ENCODE measurements around the gene FAM240B. TPM values are rescaled to one million over a fixed set of nuclear protein-coding genes. Genes with fewer than 3 reads are reported as not detected.

FAM240B gene
- total and polyA plus RNA-seq, 9 donors: 0.11 TPM; not detected in 8

DNA sequence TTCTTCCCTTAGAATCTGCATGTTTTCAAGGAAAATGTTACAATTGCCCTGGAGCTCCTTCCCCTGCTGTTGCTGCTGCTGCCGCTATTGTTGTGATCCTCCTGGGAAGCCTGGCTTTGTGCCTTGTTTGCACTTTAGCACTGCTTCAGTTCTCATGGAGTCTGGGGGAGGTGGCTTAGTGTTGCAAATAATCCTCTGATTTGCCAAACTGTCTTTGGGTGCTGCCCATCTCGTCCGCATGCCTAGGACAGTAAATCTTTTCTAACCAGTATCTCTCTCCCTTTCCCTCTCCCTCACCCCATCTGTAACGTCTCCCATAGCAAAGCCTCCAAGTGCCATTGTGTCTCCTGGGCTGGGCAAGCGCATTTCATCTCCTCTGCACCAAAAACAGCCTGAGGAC, 30.3 kb downstream of the FAM240B start:
- no peaks in the 10 kb centered on the region for H3K9me3 ChIP-seq (replicated peaks; ENCODE audit: control insufficient read depth, low read depth, low read length)
- DNase-seq: peak; percentile 46
- WGBS (ENCODE audit: insufficient coverage): 7% methylated on average over 4 of the region's 5 CpGs

DNA sequence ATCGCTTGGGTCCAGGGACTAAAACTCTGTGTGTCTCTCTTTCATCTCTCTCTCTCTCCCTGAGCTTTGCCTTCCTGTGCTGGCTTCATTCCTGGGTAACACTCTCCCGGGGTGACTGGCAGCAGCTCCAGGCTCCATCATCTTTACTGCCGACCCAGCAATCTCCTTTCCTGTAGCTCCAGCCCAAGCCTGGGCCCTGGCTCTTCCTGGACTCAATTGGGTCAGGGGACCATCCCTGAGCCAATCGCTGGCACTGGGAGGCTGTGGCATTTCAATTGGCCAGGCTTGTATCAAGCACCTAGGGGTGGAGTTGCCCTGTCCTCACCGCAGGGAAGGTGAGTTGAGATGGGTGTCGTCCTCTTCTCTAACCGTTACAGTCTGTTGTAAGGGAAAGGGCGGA, 31.9 kb downstream of the FAM240B start:
- 61% methylated on average over 4 of the region's 8 CpGs for WGBS (ENCODE audit: insufficient coverage)
- no peaks in the 10 kb centered on the region for H3K9me3 ChIP-seq (replicated peaks; ENCODE audit: control insufficient read depth, low read depth, low read length)
- H3K27ac ChIP-seq (ENCODE audit: low read length): no peak overlapping the region
- no peak overlapping the region for H3K4me3 ChIP-seq (ENCODE audit: low read length)
- H3K36me3 ChIP-seq (ENCODE audit: control insufficient read depth, insufficient read depth, low read length): no peaks in the 10 kb centered on the region
- H3K27me3 ChIP-seq (ENCODE audit: control insufficient read depth, insufficient read depth, low read length): peaks cover 2% of the 10 kb centered on the region
- no peak for DNase-seq
- H3K4me1 ChIP-seq (ENCODE audit: control insufficient read depth, insufficient read depth, low read length): peaks cover 9% of the 10 kb centered on the region

More for the DNA sequence above, 30.3 kb downstream of the FAM240B start:
- H3K36me3 ChIP-seq (ENCODE audit: control insufficient read depth, insufficient read depth, low read length): no peaks in the 10 kb centered on the region
- peaks cover 2% of the 10 kb centered on the region for H3K27me3 ChIP-seq (ENCODE audit: control insufficient read depth, insufficient read depth, low read length)
- peaks cover 9% of the 10 kb centered on the region for H3K4me1 ChIP-seq (ENCODE audit: control insufficient read depth, insufficient read depth, low read length)
- no peak overlapping the region for H3K4me3 ChIP-seq (ENCODE audit: low read length)
- no peak overlapping the region for H3K27ac ChIP-seq (ENCODE audit: low read length)

DNA sequence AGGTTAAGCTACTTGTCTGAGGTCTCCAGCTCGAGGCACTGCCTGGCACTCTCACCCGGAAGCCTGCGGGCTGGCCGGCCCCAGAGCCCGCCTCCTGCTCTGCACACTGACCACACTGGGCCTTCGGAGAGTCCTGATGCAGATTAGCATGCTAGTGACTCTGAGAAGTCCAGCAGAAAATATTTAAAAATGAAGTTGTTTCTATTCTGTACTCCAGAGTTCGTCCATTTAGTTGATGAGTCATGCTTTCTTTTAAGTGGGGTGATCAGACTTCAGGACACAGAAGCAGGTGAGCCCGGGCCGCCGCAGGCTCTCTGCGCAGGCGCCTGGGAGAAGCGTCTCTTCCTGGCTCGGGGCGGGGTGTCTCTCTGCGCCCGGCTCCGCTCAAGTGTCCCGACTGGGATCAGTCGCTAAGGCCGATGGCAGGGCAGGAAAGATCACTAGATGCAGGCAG, 32.5 kb downstream of the FAM240B start:
- DNase-seq: no peak
- H3K27me3 ChIP-seq (ENCODE audit: control insufficient read depth, insufficient read depth, low read length): peaks cover 2% of the 10 kb centered on the region
- no peak overlapping the region for H3K27ac ChIP-seq (ENCODE audit: low read length)
- H3K36me3 ChIP-seq (ENCODE audit: control insufficient read depth, insufficient read depth, low read length): no peaks in the 10 kb centered on the region
- H3K4me1 ChIP-seq (ENCODE audit: control insufficient read depth, insufficient read depth, low read length): peaks cover 9% of the 10 kb centered on the region
- WGBS (ENCODE audit: insufficient coverage): 43% methylated on average over 14 of the region's 21 CpGs
- H3K4me3 ChIP-seq (ENCODE audit: low read length): no peak overlapping the region
- no peaks in the 10 kb centered on the region for H3K9me3 ChIP-seq (replicated peaks; ENCODE audit: control insufficient read depth, low read depth, low read length)

GRCh38 chr9:38686933-38687332, 33.0 kb downstream of the FAM240B start:
- no peaks in the 10 kb centered on the region for H3K9me3 ChIP-seq (replicated peaks; ENCODE audit: control insufficient read depth, low read depth, low read length)
- 17% methylated on average over 7 of the region's 10 CpGs for WGBS (ENCODE audit: insufficient coverage)
- no peaks in the 10 kb centered on the region for H3K36me3 ChIP-seq (ENCODE audit: control insufficient read depth, insufficient read depth, low read length)
- H3K27ac ChIP-seq (ENCODE audit: low read length): no peak overlapping the region
- H3K4me1 ChIP-seq (ENCODE audit: control insufficient read depth, insufficient read depth, low read length): peaks cover 9% of the 10 kb centered on the region
- DNase-seq: no peak
- H3K4me3 ChIP-seq (ENCODE audit: low read length): no peak overlapping the region
- peaks cover 2% of the 10 kb centered on the region for H3K27me3 ChIP-seq (ENCODE audit: control insufficient read depth, insufficient read depth, low read length)

- 60% methylated on average over 1 of the region's 2 CpGs for WGBS (ENCODE audit: insufficient coverage)
- DNase-seq: no peak
- Histone ChIP-seq H3K4me3 (ENCODE audit: low read length) (no peak overlapping the region), H3K27me3 (ENCODE audit: control insufficient read depth, insufficient read depth, low read length) (peaks cover 2% of the 10 kb centered on the region), H3K9me3 (replicated peaks; ENCODE audit: control insufficient read depth, low read depth, low read length) (no peaks in the 10 kb centered on the region), H3K27ac (ENCODE audit: low read length) (no peak overlapping the region), H3K4me1 (ENCODE audit: control insufficient read depth, insufficient read depth, low read length) (peaks cover 21% of the 10 kb centered on the region), H3K36me3 (ENCODE audit: control insufficient read depth, insufficient read depth, low read length) (no peaks in the 10 kb centered on the region)
These were observed 34.4 kb downstream of the FAM240B start for GRCh38 chr9:38685535-38685934.

GRCh38 chr9:38683336-38683735, 36.6 kb downstream of the FAM240B start:
- Histone ChIP-seq H3K27ac (ENCODE audit: low read length) (no peak overlapping the region), H3K36me3 (ENCODE audit: control insufficient read depth, insufficient read depth, low read length) (no peaks in the 10 kb centered on the region), H3K9me3 (replicated peaks; ENCODE audit: control insufficient read depth, low read depth, low read length) (no peaks in the 10 kb centered on the region), H3K4me1 (ENCODE audit: control insufficient read depth, insufficient read depth, low read length) (peaks cover 20% of the 10 kb centered on the region), H3K4me3 (ENCODE audit: low read length) (no peak overlapping the region), H3K27me3 (ENCODE audit: control insufficient read depth, insufficient read depth, low read length) (peaks cover 2% of the 10 kb centered on the region)
- DNase-seq: no peak
- 89% methylated on average over 1 of the region's 8 CpGs for WGBS (ENCODE audit: insufficient coverage)

DNA sequence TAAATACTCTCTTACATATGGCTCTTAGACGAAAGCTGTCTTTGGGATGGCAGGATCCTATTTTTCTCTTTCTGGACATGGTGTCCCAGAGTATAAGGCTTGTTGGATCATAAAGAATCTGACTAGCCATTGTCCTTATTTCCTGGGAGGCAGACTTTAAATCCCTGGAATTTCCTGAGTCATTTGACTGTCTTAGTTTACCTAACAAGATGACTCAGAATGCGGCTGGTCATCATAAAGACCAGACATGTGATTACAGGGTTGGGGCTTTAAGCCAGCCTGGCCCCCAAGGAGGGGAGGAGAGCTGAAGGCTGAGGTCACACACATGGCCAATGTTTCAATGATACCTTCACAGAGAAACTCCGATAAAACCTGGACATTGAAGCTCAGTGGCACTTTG, 37.2 kb downstream of the FAM240B start:
- Histone ChIP-seq H3K4me3 (ENCODE audit: low read length) (no peak overlapping the region), H3K36me3 (ENCODE audit: control insufficient read depth, insufficient read depth, low read length) (no peaks in the 10 kb centered on the region), H3K27me3 (ENCODE audit: control insufficient read depth, insufficient read depth, low read length) (peaks cover 2% of the 10 kb centered on the region), H3K27ac (ENCODE audit: low read length) (no peak overlapping the region), H3K9me3 (replicated peaks; ENCODE audit: control insufficient read depth, low read depth, low read length) (no peaks in the 10 kb centered on the region), H3K4me1 (ENCODE audit: control insufficient read depth, insufficient read depth, low read length) (peaks cover 23% of the 10 kb centered on the region)
- DNase-seq: no peak
- WGBS (ENCODE audit: insufficient coverage): no CpG with 5 or more reads among the region's 3 CpGs

- no peak overlapping the region for H3K27ac ChIP-seq (ENCODE audit: low read length)
- no CpG with 5 or more reads among the region's 4 CpGs for WGBS (ENCODE audit: insufficient coverage)
- H3K4me3 ChIP-seq (ENCODE audit: low read length): no peak overlapping the region
- H3K27me3 ChIP-seq (ENCODE audit: control insufficient read depth, insufficient read depth, low read length): no peaks in the 10 kb centered on the region
- no peak for DNase-seq
- peaks cover 20% of the 10 kb centered on the region for H3K4me1 ChIP-seq (ENCODE audit: control insufficient read depth, insufficient read depth, low read length)
- no peaks in the 10 kb centered on the region for H3K36me3 ChIP-seq (ENCODE audit: control insufficient read depth, insufficient read depth, low read length)
- H3K9me3 ChIP-seq (replicated peaks; ENCODE audit: control insufficient read depth, low read depth, low read length): no peaks in the 10 kb centered on the region
These were observed 38.1 kb downstream of the FAM240B start for GRCh38 chr9:38681747-38682227.

GRCh38 chr9:38680837-38681445, 39.0 kb downstream of the FAM240B start:
- Histone ChIP-seq H3K27ac (ENCODE audit: low read length) (peak overlapping the region; percentile 72), H3K4me3 (ENCODE audit: low read length) (no peak overlapping the region), H3K36me3 (ENCODE audit: control insufficient read depth, insufficient read depth, low read length) (no peaks in the 10 kb centered on the region), H3K4me1 (ENCODE audit: control insufficient read depth, insufficient read depth, low read length) (peaks cover 20% of the 10 kb centered on the region), H3K9me3 (replicated peaks; ENCODE audit: control insufficient read depth, low read depth, low read length) (no peaks in the 10 kb centered on the region), H3K27me3 (ENCODE audit: control insufficient read depth, insufficient read depth, low read length) (no peaks in the 10 kb centered on the region)
- peak; percentile 69 for DNase-seq
- 47% methylated on average over 13 of the region's 14 CpGs for WGBS (ENCODE audit: insufficient coverage)

GRCh38 chr9:38677660-38678303, 42.2 kb downstream of the FAM240B start:
- no peaks in the 10 kb centered on the region for H3K27me3 ChIP-seq (ENCODE audit: control insufficient read depth, insufficient read depth, low read length)
- H3K9me3 ChIP-seq (replicated peaks; ENCODE audit: control insufficient read depth, low read depth, low read length): no peaks in the 10 kb centered on the region
- H3K4me3 ChIP-seq (ENCODE audit: low read length): no peak overlapping the region
- no peaks in the 10 kb centered on the region for H3K36me3 ChIP-seq (ENCODE audit: control insufficient read depth, insufficient read depth, low read length)
- H3K27ac ChIP-seq (ENCODE audit: low read length): no peak overlapping the region
- 50% methylated on average over 14 of the region's 14 CpGs for whole genome bisulfite sequencing (ENCODE audit: insufficient coverage)
- H3K4me1 ChIP-seq (ENCODE audit: control insufficient read depth, insufficient read depth, low read length): peaks cover 27% of the 10 kb centered on the region
- DNase-seq: no peak
